Measurements from ENCODE around the gene RANBP1.

DNA sequence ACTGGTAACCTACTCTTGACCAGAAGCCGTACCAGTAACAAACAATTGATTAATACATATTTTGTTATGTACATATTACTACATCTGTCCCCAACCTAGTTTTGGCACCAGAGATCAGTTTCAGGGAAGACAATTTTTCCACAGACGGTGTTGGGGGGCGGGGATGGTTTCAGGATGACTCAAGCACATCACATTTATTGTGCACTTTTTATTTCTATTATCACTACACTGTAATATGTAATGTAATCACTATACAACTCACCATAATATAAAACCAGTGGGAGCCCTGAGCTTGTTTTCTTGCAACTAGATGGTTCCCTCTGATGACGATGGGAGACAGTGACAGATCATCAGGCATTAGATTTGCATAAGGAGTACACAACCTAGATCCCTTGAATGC lies 20.4 kb upstream of the RANBP1 start:
- TF ChIP-seq, protein P1, sequence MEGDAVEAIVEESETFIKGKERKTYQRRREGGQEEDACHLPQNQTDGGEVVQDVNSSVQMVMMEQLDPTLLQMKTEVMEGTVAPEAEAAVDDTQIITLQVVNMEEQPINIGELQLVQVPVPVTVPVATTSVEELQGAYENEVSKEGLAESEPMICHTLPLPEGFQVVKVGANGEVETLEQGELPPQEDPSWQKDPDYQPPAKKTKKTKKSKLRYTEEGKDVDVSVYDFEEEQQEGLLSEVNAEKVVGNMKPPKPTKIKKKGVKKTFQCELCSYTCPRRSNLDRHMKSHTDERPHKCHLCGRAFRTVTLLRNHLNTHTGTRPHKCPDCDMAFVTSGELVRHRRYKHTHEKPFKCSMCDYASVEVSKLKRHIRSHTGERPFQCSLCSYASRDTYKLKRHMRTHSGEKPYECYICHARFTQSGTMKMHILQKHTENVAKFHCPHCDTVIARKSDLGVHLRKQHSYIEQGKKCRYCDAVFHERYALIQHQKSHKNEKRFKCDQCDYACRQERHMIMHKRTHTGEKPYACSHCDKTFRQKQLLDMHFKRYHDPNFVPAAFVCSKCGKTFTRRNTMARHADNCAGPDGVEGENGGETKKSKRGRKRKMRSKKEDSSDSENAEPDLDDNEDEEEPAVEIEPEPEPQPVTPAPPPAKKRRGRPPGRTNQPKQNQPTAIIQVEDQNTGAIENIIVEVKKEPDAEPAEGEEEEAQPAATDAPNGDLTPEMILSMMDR (conservative IDR thresholded peaks at IDR 0.05; ENCODE audit: low read depth, low read length), result no peak
- TF ChIP-seq EZH2 (IDR thresholded peaks at IDR 0.05; ENCODE audit: borderline replicate concordance, low read depth, low read length, poor library complexity, severe bottlenecking), result no peak

All from A673 (cell line).